ENCODE data around the gene LRBA.

DNA sequence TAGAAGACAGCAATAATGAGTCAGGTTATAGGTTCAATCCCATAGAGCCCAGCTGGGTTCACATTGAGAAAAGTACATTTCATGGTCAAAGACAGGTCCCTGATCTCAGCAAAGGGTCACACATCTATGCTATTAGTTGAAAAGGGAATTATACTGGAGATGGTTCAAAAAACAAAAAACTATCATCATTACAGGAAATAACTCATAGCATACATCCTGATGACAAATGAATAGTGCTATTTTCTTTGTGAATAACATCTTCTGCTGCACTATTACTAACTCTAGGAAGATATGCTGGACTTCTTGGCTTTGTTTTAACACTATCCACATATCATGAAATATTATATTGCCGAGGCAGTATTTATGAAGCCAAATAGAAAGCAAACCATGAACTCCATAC lies 635.6 kb downstream of the LRBA start:
- no peak for TF ChIP-seq POLR2AphosphoS5 (IDR thresholded peaks at IDR 0.05; ENCODE audit: low read depth, low read length)
- TF ChIP-seq POLR2A (IDR thresholded peaks at IDR 0.05; ENCODE audit: low read depth, low read length), result no peak
- no peak for TF ChIP-seq TAF1 (IDR thresholded peaks at IDR 0.05; ENCODE audit: low read depth, low read length)
- no peak for TF ChIP-seq SPI1 (IDR thresholded peaks at IDR 0.05; ENCODE audit: low read depth, low read length)
- no peak for TF ChIP-seq POU2F2 (IDR thresholded peaks at IDR 0.05; ENCODE audit: low read depth, low read length)

All from GM12891 (cell line).